Esophagus muscularis mucosa (tissue), 4 donors: Measurements from ENCODE around the gene RAD51B. TPM values are rescaled to one million over a fixed set of nuclear protein-coding genes. Genes with fewer than 3 reads are reported as not detected.

Source experiments
- DNase-seq: peaks from one replicate; pipeline ENCODE4 v3.0.0-alpha.2; 2017; ENCODE audit errors: extremely low spot score
- H3K27ac ChIP-seq, 4 donors: fragments of 200-600 bp; sonication (generic); replicated peaks in 1 of 4; 1 replicate in 3 of 4; 2 replicates in 1 of 4; pipeline ENCODE4 v1.5.1; 2016 to 2019; ENCODE audit warnings: mild to moderate bottlenecking in 1 of 4
- H3K27me3 ChIP-seq, 4 donors: fragments of 200-600 bp; sonication (generic); one replicate each; pipeline versions ENCODE4 v1.5.1 to v1.6.0; 2016 to 2019
- H3K36me3 ChIP-seq, 4 donors: fragments of 200-600 bp; sonication (generic); one replicate each; pipeline ENCODE4 v1.5.1; 2016 to 2019
- H3K4me1 ChIP-seq, 4 donors: fragments of 200-600 bp; sonication (generic); one replicate each; pipeline ENCODE4 v1.5.1; 2016 to 2019
- H3K4me3 ChIP-seq, 4 donors: fragments of 200-600 bp; sonication (generic); 1 replicate in 2 of 4; 2 replicates in 2 of 4; pipeline ENCODE4 v1.5.1; 2016 to 2019; ENCODE audit warnings: mild to moderate bottlenecking in 4 of 4, moderate library complexity in 1 of 4
- H3K9me3 ChIP-seq, 4 donors: fragments of 200-600 bp; sonication (generic); 1 replicate in 3 of 4; 2 replicates in 1 of 4; pipeline ENCODE4 v1.5.1; 2016 to 2019
- EP300 ChIP-seq: sonication (generic); formaldehyde crosslinking; IDR thresholded peaks from one replicate; pipeline ENCODE4 v1.6.1; 2017; ENCODE audit warnings: antibody characterized with exemption
- POLR2A ChIP-seq: fragments of 450-650 bp; IDR thresholded peaks from one replicate; pipeline ENCODE4 v1.6.1; 2017; ENCODE audit warnings: antibody characterized with exemption, moderate library complexity, mild to moderate bottlenecking, low read depth
- POLR2AphosphoS5 ChIP-seq, 2 donors: sonication (generic); formaldehyde crosslinking; IDR thresholded peaks; one replicate each; pipeline ENCODE4 v1.6.1; 2017; ENCODE audit warnings: antibody characterized with exemption in 2 of 2
- WGBS: methylation state at CpG from one replicate; pipeline ENCODE4 v1.1.5; 2018; 5-methylcytosine and 5-hydroxymethylcytosine counted together
- intact Hi-C: fragments of 100-400 bp; cut with DNase I; formaldehyde crosslinking; loops from one replicate; pipeline ENCODE4 v1.15.1; 2023
- total RNA-seq, 4 donors: library from RNA; depleted of rRNA; stranded (reverse); fragments of >200 nt; gene quantifications; one replicate each; pipeline versions ENCODE4 v1.1.0 to v1.2.1, GENCODE V29; 2016
- TF ChIP-seq, protein P1 (sequence below), 3 experiments: fragments of 200-600 bp in 2 of 3; fragments of 450-650 bp in 1 of 3; sonication (generic) in 2 of 3; IDR thresholded peaks; one replicate each; pipeline ENCODE4 v1.5.1; 2017 to 2019; ENCODE audit warnings: antibody characterized with exemption in 3 of 3, mild to moderate bottlenecking in 2 of 3, moderate library complexity in 1 of 3

The RAD51B gene
- total RNA-seq, 4 donors from 2014 or later: 2.8 to 11.1 (median 5.1) TPM

DNA sequence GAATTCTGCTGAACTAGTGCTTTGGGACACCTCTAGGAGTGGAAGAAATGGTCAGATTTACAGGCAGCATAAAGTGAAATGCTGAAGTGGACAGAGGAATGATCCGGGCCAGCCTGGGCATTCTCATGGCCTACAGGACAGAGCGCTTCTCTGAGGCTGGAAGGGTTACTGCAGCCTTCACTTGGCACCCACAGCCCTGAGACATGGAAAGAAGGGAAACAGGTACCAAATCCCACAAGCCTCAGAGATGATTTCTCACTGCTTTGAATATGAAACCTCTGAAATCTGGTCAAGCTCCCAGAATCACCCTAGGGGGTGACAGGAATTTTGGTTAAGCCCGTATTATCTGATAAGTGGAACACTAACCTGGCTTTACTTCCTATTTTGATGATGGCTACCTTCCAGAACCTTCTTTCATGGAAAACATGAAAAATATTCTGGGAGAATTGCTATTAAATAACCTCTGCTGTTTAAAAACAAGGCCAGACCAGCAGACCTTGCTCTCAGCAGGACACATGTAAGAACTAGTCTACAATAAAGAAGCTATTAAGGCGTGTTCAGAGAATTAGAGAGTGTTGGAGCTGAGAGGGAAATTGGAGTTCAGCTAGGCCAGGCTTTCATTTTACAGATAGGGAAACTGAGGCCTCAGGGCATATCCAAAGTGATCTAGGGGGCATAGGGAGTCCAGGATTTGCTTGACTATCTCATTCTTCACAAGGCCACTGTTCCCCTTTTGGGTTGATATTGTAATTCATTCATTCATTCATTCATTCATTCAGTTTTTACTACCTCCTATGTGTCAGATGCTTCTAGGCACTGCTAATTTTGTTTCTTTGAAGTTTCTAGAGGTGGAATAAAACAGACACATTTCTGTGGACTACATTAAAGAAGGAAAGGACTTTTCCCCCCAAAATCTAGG is 691.8 kb downstream of the RAD51B start:
- Histone ChIP-seq H3K4me3 (no peak overlapping the region), H3K36me3 (no peaks in the 10 kb centered on the region), H3K4me1 (peaks cover 33 to 64% (median 57%) of the 10 kb centered on the region in 4 donors), H3K27me3 (no peaks in the 10 kb centered on the region), H3K9me3 (no peaks in the 10 kb centered on the region), H3K27ac (peak overlapping the region; percentile 70 to 77 (median 72))
- TF ChIP-seq POLR2A (no peak), EP300 (no peak), POLR2AphosphoS5 (IDR thresholded peaks at IDR 0.05) (no peak)
- TF ChIP-seq, protein P1, sequence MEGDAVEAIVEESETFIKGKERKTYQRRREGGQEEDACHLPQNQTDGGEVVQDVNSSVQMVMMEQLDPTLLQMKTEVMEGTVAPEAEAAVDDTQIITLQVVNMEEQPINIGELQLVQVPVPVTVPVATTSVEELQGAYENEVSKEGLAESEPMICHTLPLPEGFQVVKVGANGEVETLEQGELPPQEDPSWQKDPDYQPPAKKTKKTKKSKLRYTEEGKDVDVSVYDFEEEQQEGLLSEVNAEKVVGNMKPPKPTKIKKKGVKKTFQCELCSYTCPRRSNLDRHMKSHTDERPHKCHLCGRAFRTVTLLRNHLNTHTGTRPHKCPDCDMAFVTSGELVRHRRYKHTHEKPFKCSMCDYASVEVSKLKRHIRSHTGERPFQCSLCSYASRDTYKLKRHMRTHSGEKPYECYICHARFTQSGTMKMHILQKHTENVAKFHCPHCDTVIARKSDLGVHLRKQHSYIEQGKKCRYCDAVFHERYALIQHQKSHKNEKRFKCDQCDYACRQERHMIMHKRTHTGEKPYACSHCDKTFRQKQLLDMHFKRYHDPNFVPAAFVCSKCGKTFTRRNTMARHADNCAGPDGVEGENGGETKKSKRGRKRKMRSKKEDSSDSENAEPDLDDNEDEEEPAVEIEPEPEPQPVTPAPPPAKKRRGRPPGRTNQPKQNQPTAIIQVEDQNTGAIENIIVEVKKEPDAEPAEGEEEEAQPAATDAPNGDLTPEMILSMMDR (IDR thresholded peaks at IDR 0.05): no peak
- no peak for DNase-seq
- intact Hi-C loops: no loop called here
- 68% methylated on average over 4 of the region's 4 CpGs for WGBS

DNA sequence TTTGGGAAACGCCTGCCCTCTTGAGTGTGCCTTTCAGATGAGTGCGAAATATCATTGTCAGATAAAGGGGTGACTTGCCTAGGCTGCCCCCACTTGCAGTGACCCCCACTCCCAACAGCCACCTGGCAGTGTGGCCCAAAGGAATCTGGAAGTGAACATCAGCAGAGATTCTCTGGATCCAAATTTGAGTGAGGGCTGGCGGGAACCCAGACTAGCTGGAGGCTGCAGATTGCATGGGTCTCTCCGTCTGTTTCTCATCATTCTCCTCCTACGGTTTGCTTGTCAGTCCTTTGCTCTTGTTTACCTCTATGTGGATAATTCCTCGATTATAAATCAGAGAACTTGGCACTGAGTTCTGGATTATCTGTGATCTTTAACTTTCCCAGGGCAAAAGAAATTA is 692.5 kb downstream of the RAD51B start:
- Histone ChIP-seq H3K27ac (peak overlapping the region; percentile 70 to 77 (median 72)), H3K4me3 (no peak overlapping the region), H3K4me1 (peaks cover 31 to 61% (median 56%) of the 10 kb centered on the region in 4 donors), H3K9me3 (no peaks in the 10 kb centered on the region), H3K36me3 (no peaks in the 10 kb centered on the region), H3K27me3 (no peaks in the 10 kb centered on the region)
- intact Hi-C loops: no loop called here
- DNase-seq: no peak
- TF ChIP-seq POLR2AphosphoS5 (IDR thresholded peaks at IDR 0.05): no peak
- WGBS: 48% methylated on average over 6 of the region's 6 CpGs

DNA sequence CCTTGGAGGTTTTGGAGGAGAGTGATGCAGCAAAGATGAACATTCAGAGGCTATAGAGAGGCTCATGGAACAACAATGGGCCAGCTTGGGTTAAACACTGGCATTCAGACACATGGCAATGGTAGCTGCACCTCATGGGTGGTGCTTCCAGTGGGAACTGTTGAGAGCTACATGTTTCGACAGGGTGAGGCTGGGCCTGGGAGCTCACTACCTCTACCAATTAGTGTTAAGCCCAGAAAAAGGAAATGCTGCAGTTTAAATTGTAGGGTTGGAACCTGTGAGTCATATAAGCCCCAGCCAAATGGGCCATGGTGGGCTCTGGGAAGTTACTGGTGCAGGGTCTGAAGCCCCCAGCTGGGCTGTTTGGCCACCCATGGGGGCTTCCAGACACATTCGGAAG is 693.6 kb downstream of the RAD51B start:
- Histone ChIP-seq H3K4me3 (no peak overlapping the region), H3K36me3 (no peaks in the 10 kb centered on the region), H3K9me3 (no peaks in the 10 kb centered on the region), H3K27me3 (no peaks in the 10 kb centered on the region), H3K4me1 (peaks cover 33 to 64% (median 60%) of the 10 kb centered on the region in 4 donors), H3K27ac (peak overlapping the region; percentile 16 to 77 (median 55))
- intact Hi-C loops: no loop called here
- WGBS: 77% methylated on average over 2 of the region's 2 CpGs
- no peak for TF ChIP-seq POLR2A
- TF ChIP-seq EP300: no peak
- TF ChIP-seq, protein P1 (IDR thresholded peaks at IDR 0.05): no peak
- TF ChIP-seq POLR2AphosphoS5 (IDR thresholded peaks at IDR 0.05): no peak
- no peak for DNase-seq

DNA sequence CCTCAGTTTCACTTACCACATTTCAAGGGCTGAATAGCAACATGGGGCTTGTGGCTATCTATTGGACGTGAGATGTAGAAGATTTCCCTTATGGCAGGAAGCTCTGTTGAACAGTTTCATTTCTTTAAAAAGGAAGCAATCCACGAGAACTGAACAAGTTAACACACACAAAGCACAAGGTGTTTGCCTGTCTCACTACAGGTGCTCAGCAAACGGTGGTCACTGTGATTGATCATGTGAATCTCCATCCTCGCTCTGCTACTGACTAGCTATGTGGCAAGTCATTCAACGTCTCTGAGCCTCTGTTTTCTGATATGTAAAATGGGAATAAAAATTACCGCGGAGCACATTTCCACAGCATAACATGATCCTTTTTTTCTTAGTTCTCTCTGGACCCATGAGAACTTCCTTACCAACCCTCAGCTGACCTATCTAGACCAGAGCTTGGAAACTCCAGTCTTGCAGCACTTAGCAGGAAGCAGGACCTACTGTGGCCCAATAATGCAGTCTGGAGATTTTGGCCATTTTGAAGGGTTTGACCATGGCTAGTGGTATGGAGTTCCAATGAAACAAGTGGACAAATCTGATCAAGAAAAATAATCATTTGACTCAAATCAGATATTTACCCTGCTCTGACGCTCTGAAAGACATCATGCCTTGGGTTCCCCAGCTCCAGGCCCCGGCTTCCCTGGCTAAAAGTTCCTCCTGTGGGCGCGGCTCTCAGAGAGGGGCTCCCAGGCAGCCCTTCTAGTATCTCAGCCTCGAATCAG is 694.4 kb downstream of the RAD51B start:
- no peaks in the 10 kb centered on the region for H3K27me3 ChIP-seq
- no peak overlapping the region for H3K4me3 ChIP-seq
- peak overlapping the region in 2 of 4 donors; percentile 16 to 70 for H3K27ac ChIP-seq
- DNase-seq: no peak
- H3K9me3 ChIP-seq: no peaks in the 10 kb centered on the region
- 86% methylated on average over 12 of the region's 12 CpGs for WGBS
- H3K36me3 ChIP-seq: no peaks in the 10 kb centered on the region
- TF ChIP-seq, protein P1 (IDR thresholded peaks at IDR 0.05): no peak
- TF ChIP-seq POLR2A (no peak), EP300 (no peak), POLR2AphosphoS5 (IDR thresholded peaks at IDR 0.05) (no peak)
- H3K4me1 ChIP-seq: peaks cover 42 to 71% (median 68%) of the 10 kb centered on the region in 4 donors
- intact Hi-C loops: no loop called here

DNA sequence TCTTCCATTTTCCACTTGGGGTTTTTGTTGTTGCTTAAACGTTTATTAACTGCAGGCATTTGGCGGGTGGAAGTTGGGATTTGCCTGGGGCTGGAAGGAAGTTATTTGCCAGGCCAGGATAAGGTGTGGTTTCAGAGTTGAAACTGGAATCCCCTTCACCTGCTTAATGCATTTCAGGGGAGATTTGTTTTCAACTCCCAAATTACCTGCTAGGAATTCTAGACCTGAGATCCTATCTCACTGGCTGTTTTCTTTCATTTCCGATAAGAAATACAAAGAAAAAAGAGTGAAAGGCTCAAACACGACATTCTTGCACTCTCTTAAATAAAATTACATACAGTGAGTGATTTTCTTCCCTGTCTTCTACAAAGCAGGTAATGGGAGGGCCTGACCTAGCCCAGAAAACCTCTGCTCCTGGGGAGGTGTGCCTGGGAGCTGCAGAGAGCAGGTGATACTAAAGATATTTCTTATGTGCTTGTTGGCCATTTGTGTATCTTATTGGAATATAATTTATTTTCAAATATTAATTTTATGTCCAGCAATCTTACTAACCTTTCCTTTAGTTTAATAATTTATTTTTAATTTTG is 695.1 kb downstream of the RAD51B start:
- Histone ChIP-seq H3K27me3 (no peaks in the 10 kb centered on the region), H3K36me3 (no peaks in the 10 kb centered on the region), H3K9me3 (no peaks in the 10 kb centered on the region), H3K27ac (no peak overlapping the region), H3K4me3 (no peak overlapping the region), H3K4me1 (peaks cover 47 to 71% (median 70%) of the 10 kb centered on the region in 4 donors)
- intact Hi-C loops: no loop called here
- WGBS: 87% methylated on average over 4 of the region's 4 CpGs
- TF ChIP-seq POLR2A (no peak), EP300 (no peak), POLR2AphosphoS5 (IDR thresholded peaks at IDR 0.05) (no peak)
- TF ChIP-seq, protein P1 (IDR thresholded peaks at IDR 0.05): no peak
- DNase-seq: no peak
